Measurements from ENCODE around the gene TYW1B.
"Not testable (repeated sequence)": the region's sequence is repeated elsewhere in the genome, so short reads cannot be mapped to it uniquely, and the experiment has no call there.

Gene TYW1B, protein sequence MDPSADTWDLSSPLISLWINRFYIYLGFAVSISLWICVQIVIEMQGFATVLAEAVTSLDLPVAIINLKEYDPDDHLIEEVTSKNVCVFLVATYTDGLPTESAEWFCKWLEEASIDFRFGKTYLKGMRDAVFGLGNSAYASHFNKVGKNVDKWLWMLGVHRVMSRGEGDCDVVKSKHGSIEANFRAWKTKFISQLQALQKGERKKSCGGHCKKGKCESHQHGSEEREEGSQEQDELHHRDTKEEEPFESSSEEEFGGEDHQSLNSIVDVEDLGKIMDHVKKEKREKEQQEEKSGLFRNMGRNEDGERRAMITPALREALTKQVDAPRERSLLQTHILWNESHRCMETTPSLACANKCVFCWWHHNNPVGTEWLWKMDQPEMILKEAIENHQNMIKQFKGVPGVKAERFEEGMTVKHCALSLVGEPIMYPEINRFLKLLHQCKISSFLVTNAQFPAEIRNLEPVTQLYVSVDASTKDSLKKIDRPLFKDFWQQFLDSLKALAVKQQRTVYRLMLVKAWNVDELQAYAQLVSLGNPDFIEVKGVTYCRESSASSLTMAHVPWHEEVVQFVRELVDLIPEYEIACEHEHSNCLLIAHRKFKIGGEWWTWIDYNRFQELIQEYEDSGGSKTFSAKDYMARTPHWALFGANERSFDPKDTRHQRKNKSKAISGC

DNA sequence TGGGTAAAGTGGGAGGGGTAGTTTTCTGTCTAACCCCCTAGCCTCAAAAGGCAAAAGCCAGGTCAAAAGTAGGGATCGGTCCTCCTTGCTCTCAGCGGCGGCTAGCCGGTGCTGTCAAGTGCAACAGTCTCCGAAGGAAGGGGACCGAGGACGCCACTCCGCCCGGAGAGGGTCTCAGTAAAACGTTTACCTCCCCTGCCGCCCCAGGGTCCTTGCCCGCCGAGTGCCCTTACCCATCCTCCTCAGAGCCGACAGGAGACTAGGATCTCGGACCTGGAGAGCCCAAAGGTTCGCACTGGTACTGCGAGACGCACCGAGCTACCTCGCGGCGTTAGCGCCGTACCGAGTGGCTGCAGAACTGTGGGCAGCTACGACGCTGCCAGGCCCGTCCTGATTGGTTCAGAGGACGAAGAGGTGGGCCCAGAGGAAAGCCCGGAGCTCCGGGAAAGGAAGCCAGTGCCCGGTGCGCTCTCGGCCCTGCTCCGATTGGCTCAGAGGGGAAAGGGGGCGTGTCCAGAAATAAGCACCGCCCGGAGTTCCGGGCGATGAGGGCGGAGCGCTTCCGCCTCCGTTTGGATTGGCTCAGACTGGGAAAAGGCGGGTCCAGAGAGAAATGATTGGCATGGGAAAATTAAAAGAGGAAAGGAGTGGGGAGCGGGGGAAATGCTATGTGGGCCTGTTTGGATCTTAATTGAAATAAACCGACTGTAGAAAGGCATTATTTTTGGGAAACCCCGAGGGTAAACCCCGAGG is at the start of gene TYW1B:
Gene TYW1B (minus strand): TSS at position 362 of the 753 bp plus-strand sequence. CDS start 125 bp downstream, at position 237.
- Histone ChIP-seq H3K27ac (ENCODE audit: low read depth, low read length) (peak within 1 kb of the TSS; percentile 72), H3K9ac (ENCODE audit: low read depth, low read length) (peak within 1 kb of the TSS; percentile 35), H3K4me3 (ENCODE audit: low read depth, low read length) (peak within 1 kb of the TSS; percentile 81), H3K36me3 (ENCODE audit: control insufficient read depth, insufficient read depth, low read length) (peaks cover 20% of the 10 kb centered on the region)
- not testable (repeated sequence) for H3K9me3 ChIP-seq (ENCODE audit: control insufficient read depth, insufficient read depth, low read length); H3K4me1 ChIP-seq (ENCODE audit: control insufficient read depth, insufficient read depth, low read length); H3K27me3 ChIP-seq (ENCODE audit: control insufficient read depth, insufficient read depth, low read length)

DNA sequence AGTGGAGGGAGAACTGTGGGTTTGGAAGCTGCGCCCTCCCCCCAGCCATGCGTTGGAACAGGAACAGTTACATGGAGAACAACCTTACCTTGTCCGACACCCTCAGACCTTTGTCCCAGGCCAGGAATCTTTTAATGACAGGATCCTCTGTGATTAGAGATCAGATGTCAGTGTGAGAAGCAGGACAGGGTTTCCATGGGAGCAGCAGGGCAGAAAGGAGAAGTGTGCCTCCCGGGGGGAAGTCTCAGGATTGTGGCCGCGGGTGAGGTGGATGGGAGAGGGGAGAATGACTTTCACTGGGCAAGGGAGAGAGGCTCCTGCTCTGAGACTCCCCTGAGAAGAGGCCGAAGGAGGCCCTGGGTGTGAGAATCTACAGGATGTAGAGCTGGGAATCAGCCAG is 39.6 kb upstream of the TYW1B start:
- not testable (repeated sequence) for H3K27me3 ChIP-seq (ENCODE audit: control insufficient read depth, insufficient read depth, low read length); H3K36me3 ChIP-seq (ENCODE audit: control insufficient read depth, insufficient read depth, low read length); H3K4me1 ChIP-seq (ENCODE audit: control insufficient read depth, insufficient read depth, low read length); H3K27ac ChIP-seq (ENCODE audit: low read depth, low read length); H3K4me3 ChIP-seq (ENCODE audit: low read depth, low read length); H3K9me3 ChIP-seq (ENCODE audit: control insufficient read depth, insufficient read depth, low read length); H3K9ac ChIP-seq (ENCODE audit: low read depth, low read length)

DNA sequence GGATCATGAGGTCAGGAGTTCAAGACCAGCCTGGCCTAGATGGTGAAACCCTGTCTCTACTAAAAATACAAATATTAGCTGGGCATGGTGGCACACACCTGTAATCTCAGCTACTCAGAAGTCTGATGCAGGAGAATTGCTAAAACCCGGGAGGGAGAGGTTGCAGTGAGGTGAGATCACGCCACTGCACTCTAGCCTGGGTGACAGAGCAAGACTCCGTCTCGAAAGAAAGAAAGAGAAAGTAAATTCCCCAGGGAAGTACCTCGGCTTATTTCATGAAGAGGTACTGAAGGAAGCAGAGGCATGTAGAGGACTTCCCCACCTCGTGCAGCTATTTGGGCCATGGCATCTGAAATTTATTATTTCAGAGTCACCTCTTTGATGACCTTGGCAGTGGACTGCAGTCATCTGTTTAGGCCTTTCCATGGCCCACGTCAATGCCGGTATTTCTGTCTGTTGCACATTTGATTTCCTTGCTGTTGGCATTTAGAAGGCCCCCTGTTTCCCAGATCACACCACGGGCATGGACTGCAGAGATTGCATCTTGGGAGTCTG is 30.9 kb upstream of the TYW1B start:
- not testable (repeated sequence) for H3K9ac ChIP-seq (ENCODE audit: low read depth, low read length); H3K9me3 ChIP-seq (ENCODE audit: control insufficient read depth, insufficient read depth, low read length); H3K4me3 ChIP-seq (ENCODE audit: low read depth, low read length); H3K27ac ChIP-seq (ENCODE audit: low read depth, low read length); H3K4me1 ChIP-seq (ENCODE audit: control insufficient read depth, insufficient read depth, low read length); H3K36me3 ChIP-seq (ENCODE audit: control insufficient read depth, insufficient read depth, low read length); H3K27me3 ChIP-seq (ENCODE audit: control insufficient read depth, insufficient read depth, low read length)

DNA sequence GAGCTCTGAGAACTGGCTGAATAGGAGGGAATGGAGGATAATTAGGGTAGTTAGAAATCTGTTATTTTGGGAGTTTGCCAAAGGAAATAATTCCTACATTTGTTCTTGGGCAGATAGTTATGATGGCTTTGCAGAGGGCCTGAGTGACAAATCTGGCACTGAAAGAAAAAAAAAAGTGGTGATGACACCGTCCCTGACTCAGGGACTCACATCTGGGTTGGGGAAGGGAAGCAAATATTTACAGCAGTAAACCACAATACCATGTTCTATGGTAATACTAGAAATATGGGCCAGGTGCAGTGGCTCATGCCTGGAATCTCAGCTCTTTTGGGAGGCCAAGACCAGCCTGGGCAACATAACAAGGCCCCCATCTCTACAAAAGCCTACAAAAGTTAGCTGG is 29.9 kb upstream of the TYW1B start:
- H3K4me1 ChIP-seq (ENCODE audit: control insufficient read depth, insufficient read depth, low read length); H3K9ac ChIP-seq (ENCODE audit: low read depth, low read length); H3K27me3 ChIP-seq (ENCODE audit: control insufficient read depth, insufficient read depth, low read length); H3K4me3 ChIP-seq (ENCODE audit: low read depth, low read length); H3K9me3 ChIP-seq (ENCODE audit: control insufficient read depth, insufficient read depth, low read length); H3K27ac ChIP-seq (ENCODE audit: low read depth, low read length); H3K36me3 ChIP-seq (ENCODE audit: control insufficient read depth, insufficient read depth, low read length): not testable (repeated sequence)

DNA sequence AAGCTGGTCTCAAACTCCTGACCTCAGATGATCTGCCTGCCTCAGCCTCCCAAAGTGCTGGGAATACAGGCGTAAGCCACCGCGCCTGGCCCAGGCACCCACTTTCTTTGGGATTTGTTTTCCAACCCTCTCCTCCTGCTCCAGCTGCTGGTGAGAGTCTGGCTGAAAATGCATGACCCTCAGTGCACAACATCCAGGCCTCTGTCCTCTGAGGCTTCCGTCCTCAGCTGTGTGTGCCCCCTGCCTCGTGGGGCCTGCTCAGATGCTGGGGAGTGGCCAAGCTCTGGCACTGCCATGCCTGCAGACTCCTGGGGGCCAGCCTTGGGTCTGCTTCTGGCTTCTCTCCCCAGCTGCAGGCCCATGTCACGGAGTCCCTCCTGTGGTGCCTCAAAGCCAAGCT is 27.3 kb upstream of the TYW1B start:
- not testable (repeated sequence) for H3K9me3 ChIP-seq (ENCODE audit: control insufficient read depth, insufficient read depth, low read length); H3K27ac ChIP-seq (ENCODE audit: low read depth, low read length); H3K4me1 ChIP-seq (ENCODE audit: control insufficient read depth, insufficient read depth, low read length)

DNA sequence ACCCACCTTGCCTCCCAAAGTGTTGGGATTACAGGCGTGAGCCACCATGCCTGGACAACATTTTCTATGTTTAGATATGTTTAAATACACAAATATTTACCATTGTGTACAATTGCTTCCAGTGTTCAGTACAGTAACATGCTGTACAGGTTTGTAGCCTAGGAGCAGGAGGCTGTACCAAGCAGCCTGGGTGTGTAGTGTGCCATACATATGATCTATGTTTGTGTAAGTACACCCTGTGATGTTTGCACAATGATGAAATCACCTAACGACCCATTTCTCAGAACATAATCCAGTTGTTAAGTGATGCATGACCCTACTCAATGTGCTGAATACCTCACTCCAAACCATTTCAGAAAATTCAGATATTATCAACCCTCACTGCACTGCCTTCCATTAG is 24.9 kb upstream of the TYW1B start:
- not testable (repeated sequence) for H3K4me3 ChIP-seq (ENCODE audit: low read depth, low read length); H3K36me3 ChIP-seq (ENCODE audit: control insufficient read depth, insufficient read depth, low read length); H3K9me3 ChIP-seq (ENCODE audit: control insufficient read depth, insufficient read depth, low read length); H3K27ac ChIP-seq (ENCODE audit: low read depth, low read length); H3K27me3 ChIP-seq (ENCODE audit: control insufficient read depth, insufficient read depth, low read length); H3K4me1 ChIP-seq (ENCODE audit: control insufficient read depth, insufficient read depth, low read length); H3K9ac ChIP-seq (ENCODE audit: low read depth, low read length)

More for the DNA sequence above, 27.3 kb upstream of the TYW1B start:
- not testable (repeated sequence) for H3K36me3 ChIP-seq (ENCODE audit: control insufficient read depth, insufficient read depth, low read length); H3K9ac ChIP-seq (ENCODE audit: low read depth, low read length); H3K4me3 ChIP-seq (ENCODE audit: low read depth, low read length); H3K27me3 ChIP-seq (ENCODE audit: control insufficient read depth, insufficient read depth, low read length)

DNA sequence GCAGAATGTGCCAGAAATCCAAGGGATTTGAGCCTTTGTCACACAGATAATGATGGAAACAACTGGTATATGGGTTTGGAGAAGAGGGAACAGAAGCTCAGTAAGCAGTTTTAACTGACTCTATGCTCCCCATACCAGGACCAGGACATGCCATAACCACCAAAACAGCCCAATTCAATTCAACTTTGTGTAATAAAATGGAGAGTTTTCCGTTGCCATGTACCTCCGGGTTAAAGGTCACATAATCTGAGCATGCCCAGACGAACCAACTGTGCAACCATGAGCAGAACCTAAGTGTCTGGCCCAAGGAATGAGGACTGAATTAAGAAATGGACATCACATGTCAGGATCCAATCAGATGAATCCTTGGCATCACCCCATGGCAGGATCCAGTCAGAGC is 22.7 kb upstream of the TYW1B start:
- H3K4me3 ChIP-seq (ENCODE audit: low read depth, low read length); H3K27me3 ChIP-seq (ENCODE audit: control insufficient read depth, insufficient read depth, low read length); H3K36me3 ChIP-seq (ENCODE audit: control insufficient read depth, insufficient read depth, low read length); H3K27ac ChIP-seq (ENCODE audit: low read depth, low read length); H3K9ac ChIP-seq (ENCODE audit: low read depth, low read length); H3K9me3 ChIP-seq (ENCODE audit: control insufficient read depth, insufficient read depth, low read length); H3K4me1 ChIP-seq (ENCODE audit: control insufficient read depth, insufficient read depth, low read length): not testable (repeated sequence)

DNA sequence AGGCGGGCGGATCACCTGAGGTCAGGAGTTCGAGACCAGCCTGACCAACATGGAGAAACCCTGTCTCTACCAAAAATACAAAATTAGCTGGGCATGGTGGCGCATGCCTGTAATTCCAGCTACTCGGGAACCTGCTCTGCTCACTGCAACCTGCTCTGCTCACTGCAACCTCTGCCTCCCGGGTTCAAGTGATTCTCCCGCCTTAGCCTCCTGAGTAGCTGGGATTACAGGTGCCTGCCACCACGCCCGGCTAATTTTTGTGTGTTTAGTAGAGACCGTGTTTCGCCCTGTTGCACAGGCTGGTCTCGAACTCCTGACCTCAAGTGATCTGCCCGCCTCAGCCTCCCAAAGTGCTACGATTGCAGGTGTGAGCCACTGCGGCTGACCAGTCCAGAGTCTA is 16.1 kb upstream of the TYW1B start:
- H3K4me1 ChIP-seq (ENCODE audit: control insufficient read depth, insufficient read depth, low read length); H3K4me3 ChIP-seq (ENCODE audit: low read depth, low read length); H3K9ac ChIP-seq (ENCODE audit: low read depth, low read length); H3K27me3 ChIP-seq (ENCODE audit: control insufficient read depth, insufficient read depth, low read length); H3K9me3 ChIP-seq (ENCODE audit: control insufficient read depth, insufficient read depth, low read length); H3K36me3 ChIP-seq (ENCODE audit: control insufficient read depth, insufficient read depth, low read length); H3K27ac ChIP-seq (ENCODE audit: low read depth, low read length): not testable (repeated sequence)

DNA sequence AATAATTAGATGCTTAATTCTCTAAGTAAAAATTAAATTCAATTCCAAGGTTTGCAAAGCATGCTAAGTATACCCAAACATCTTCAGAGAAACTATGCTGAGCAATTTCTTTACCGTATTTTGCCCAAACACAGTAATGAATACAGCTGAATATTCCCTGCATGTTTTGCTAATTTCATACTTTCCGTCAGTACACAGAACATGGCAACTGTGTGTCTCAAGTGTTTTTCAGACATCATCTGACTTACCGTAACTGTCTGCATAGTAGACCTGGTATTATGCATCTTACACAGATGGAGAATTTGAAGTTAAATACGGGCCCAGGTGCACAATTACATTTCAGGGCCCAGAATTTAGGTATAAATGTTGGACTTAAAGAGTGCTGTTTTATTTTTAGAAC is 15.2 kb upstream of the TYW1B start:
- H3K27ac ChIP-seq (ENCODE audit: low read depth, low read length); H3K9ac ChIP-seq (ENCODE audit: low read depth, low read length); H3K36me3 ChIP-seq (ENCODE audit: control insufficient read depth, insufficient read depth, low read length); H3K4me1 ChIP-seq (ENCODE audit: control insufficient read depth, insufficient read depth, low read length); H3K4me3 ChIP-seq (ENCODE audit: low read depth, low read length); H3K9me3 ChIP-seq (ENCODE audit: control insufficient read depth, insufficient read depth, low read length); H3K27me3 ChIP-seq (ENCODE audit: control insufficient read depth, insufficient read depth, low read length): not testable (repeated sequence)

DNA sequence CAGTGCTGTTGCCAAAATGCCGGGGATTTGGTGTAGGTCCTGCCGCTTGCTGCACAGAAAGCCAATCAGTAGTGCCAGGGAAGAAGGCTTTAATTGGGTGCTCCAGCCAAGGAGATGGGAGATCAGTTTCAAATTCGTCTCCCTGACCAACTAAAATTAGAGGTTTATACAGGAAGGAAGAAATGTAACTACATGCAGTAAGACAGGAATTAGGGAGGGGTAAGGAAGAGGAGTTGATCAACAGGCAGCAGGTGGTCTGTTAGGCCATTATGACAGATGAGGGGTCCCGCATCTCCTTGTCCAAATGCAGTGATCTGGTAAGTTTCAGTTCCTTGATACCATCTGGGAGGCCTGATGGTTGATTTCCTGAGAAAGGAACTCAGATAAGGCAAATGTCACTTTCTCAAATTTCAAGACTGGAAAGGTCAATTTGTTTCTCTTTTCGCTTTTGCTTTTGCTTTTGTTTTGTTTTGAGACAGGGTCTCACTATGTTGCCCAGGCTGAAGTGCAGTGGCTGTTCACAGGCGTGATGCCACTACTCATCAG is 13.0 kb upstream of the TYW1B start:
- not testable (repeated sequence) for H3K4me3 ChIP-seq (ENCODE audit: low read depth, low read length); H3K27me3 ChIP-seq (ENCODE audit: control insufficient read depth, insufficient read depth, low read length); H3K9ac ChIP-seq (ENCODE audit: low read depth, low read length); H3K9me3 ChIP-seq (ENCODE audit: control insufficient read depth, insufficient read depth, low read length); H3K27ac ChIP-seq (ENCODE audit: low read depth, low read length); H3K4me1 ChIP-seq (ENCODE audit: control insufficient read depth, insufficient read depth, low read length)
- H3K36me3 ChIP-seq (ENCODE audit: control insufficient read depth, insufficient read depth, low read length), result peaks cover 13% of the 10 kb centered on the region

DNA sequence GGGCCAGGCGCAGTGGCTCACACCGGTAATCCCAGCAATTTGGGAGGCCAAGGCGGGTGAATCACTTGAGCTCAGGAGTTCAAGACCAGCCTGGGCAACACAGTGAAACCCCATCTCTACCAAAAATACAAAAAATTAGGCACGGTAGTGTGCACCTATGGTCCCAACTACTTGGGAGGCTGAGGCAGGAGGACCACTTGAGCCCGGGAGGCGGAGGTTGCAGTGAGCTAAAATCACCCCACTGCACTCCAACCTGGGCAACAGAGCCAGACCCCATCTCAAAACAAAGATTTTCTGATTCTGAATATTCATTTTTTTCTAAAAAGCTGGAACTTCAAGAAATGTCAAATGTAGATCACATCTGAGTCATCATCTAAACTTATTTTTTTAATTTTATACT is 10.3 kb upstream of the TYW1B start:
- not testable (repeated sequence) for H3K27me3 ChIP-seq (ENCODE audit: control insufficient read depth, insufficient read depth, low read length); H3K9me3 ChIP-seq (ENCODE audit: control insufficient read depth, insufficient read depth, low read length); H3K9ac ChIP-seq (ENCODE audit: low read depth, low read length); H3K27ac ChIP-seq (ENCODE audit: low read depth, low read length); H3K4me3 ChIP-seq (ENCODE audit: low read depth, low read length); H3K4me1 ChIP-seq (ENCODE audit: control insufficient read depth, insufficient read depth, low read length)
- H3K36me3 ChIP-seq (ENCODE audit: control insufficient read depth, insufficient read depth, low read length), result peaks cover 23% of the 10 kb centered on the region
